Fibroblast of pulmonary artery (primary cell): ENCODE data around the gene PCDH9.
A peak's percentile ranks its signal among the peaks of the same experiment; 100 is the strongest.

Experiments used
- DNase-seq: peaks from one replicate; pipeline ENCODE4 v3.0.0-alpha.2; 2010; ENCODE audit warnings: low read depth
- H3K4me3 ChIP-seq: replicated peaks from 2 replicates; pipeline ENCODE4 v1.5.1; 2011; ENCODE audit warnings: low read depth, mild to moderate bottlenecking, control low read depth, low read length, moderate library complexity
- CTCF ChIP-seq: IDR thresholded peaks from 2 replicates; pipeline ENCODE4 v1.5.1; 2011; ENCODE audit warnings: mild to moderate bottlenecking, control low read depth, low read length, inconsistent platforms; ENCODE audit errors: missing control alignments

PCDH9 gene

GRCh38 chr13:67224148-67224846 is 5.8 kb downstream of the PCDH9 start:
- DNase-seq = peak; percentile 92
- peak; percentile 65 for TF ChIP-seq CTCF
- H3K4me3 ChIP-seq = peak overlapping the region; percentile 46

- no peak for TF ChIP-seq CTCF
- DNase-seq = peak; percentile 37
- H3K4me3 ChIP-seq = peak overlapping the region; percentile 46
These were observed 6.4 kb downstream of the PCDH9 start for GRCh38 chr13:67223742-67224141.

- peak overlapping the region; percentile 46 for H3K4me3 ChIP-seq
- no peak for TF ChIP-seq CTCF
- peak; percentile 63 for DNase-seq
These were observed 7.1 kb downstream of the PCDH9 start for GRCh38 chr13:67223024-67223423.

- no peak overlapping the region for H3K4me3 ChIP-seq
- DNase-seq = no peak
- TF ChIP-seq CTCF = no peak
These were observed 8.4 kb downstream of the PCDH9 start for GRCh38 chr13:67221630-67222226.

GRCh38 chr13:67219113-67219512 is 11.0 kb downstream of the PCDH9 start:
- DNase-seq = no peak
- TF ChIP-seq CTCF = no peak
- no peak overlapping the region for H3K4me3 ChIP-seq

- DNase-seq = no peak
- no peak for TF ChIP-seq CTCF
- no peak overlapping the region for H3K4me3 ChIP-seq
These were observed 12.3 kb downstream of the PCDH9 start for GRCh38 chr13:67217880-67218279.

- H3K4me3 ChIP-seq = no peak overlapping the region
- DNase-seq = no peak
- TF ChIP-seq CTCF = no peak
These were observed 13.3 kb downstream of the PCDH9 start for GRCh38 chr13:67216864-67217263.
